LNCAP (cell line): Measurements from ENCODE around the gene ERLIN1.

Source experiments
- CTCF ChIP-seq: fragments of 450-650 bp; IDR thresholded peaks from 2 replicates; pipeline ENCODE4 v1.5.1; 2017; ENCODE audit warnings: mild to moderate bottlenecking

Gene ERLIN1

GRCh38 chr10:100143756-100144155 lies 42.1 kb downstream of the ERLIN1 start:
- TF ChIP-seq CTCF, result no peak

GRCh38 chr10:100141446-100142087 lies 44.3 kb downstream of the ERLIN1 start:
- TF ChIP-seq CTCF, result no peak

- no peak for TF ChIP-seq CTCF
Measured at GRCh38 chr10:100140070-100140469, 45.8 kb downstream of the ERLIN1 start.

GRCh38 chr10:100138921-100139496 lies 46.8 kb downstream of the ERLIN1 start:
- TF ChIP-seq CTCF, result no peak

GRCh38 chr10:100135486-100135885 lies 50.3 kb downstream of the ERLIN1 start:
- TF ChIP-seq CTCF, result no peak

GRCh38 chr10:100133801-100134200 lies 52.0 kb downstream of the ERLIN1 start:
- no peak for TF ChIP-seq CTCF

- no peak for TF ChIP-seq CTCF
Measured at GRCh38 chr10:100132427-100132826, 53.4 kb downstream of the ERLIN1 start.
